Left forelimb (tissue), 1 donor: Measurements from ENCODE around the gene CD180.

Experiments used
- DNase-seq: peaks from one replicate; pipeline ENCODE4 v3.0.0-alpha.2; 2018; ENCODE audit warnings: low spot score

The CD180 gene

GRCh38 chr5:67160985-67161384 is 35.6 kb downstream of the CD180 start:
- DNase-seq, result no peak

- no peak for DNase-seq
These were observed 36.3 kb downstream of the CD180 start for GRCh38 chr5:67160272-67160671.

GRCh38 chr5:67156976-67157583 is 39.5 kb downstream of the CD180 start:
- no peak for DNase-seq

- DNase-seq, result no peak
These were observed 41.9 kb downstream of the CD180 start for GRCh38 chr5:67154556-67155206.

GRCh38 chr5:67153292-67153691 is 43.3 kb downstream of the CD180 start:
- no peak for DNase-seq

GRCh38 chr5:67152400-67152799 is 44.2 kb downstream of the CD180 start:
- no peak for DNase-seq

- DNase-seq, result no peak
These were observed 46.6 kb downstream of the CD180 start for GRCh38 chr5:67149951-67150523.

GRCh38 chr5:67149057-67149950 is 47.3 kb downstream of the CD180 start:
- no peak for DNase-seq

- DNase-seq, result no peak
These were observed 48.8 kb downstream of the CD180 start for GRCh38 chr5:67147760-67148159.

GRCh38 chr5:67146981-67147380 is 49.6 kb downstream of the CD180 start:
- DNase-seq, result no peak

- no peak for DNase-seq
These were observed 50.0 kb downstream of the CD180 start for GRCh38 chr5:67146574-67146973.

GRCh38 chr5:67144183-67144639 is 52.4 kb downstream of the CD180 start:
- no peak for DNase-seq

GRCh38 chr5:67143549-67143948 is 53.0 kb downstream of the CD180 start:
- DNase-seq, result no peak

- DNase-seq, result no peak
These were observed 53.8 kb downstream of the CD180 start for GRCh38 chr5:67142816-67143215.

GRCh38 chr5:67141644-67142043 is 55.0 kb downstream of the CD180 start:
- DNase-seq, result no peak

GRCh38 chr5:67140413-67140812 is 56.2 kb downstream of the CD180 start:
- DNase-seq, result no peak

- no peak for DNase-seq
These were observed 57.6 kb downstream of the CD180 start for GRCh38 chr5:67139030-67139429.

- no peak for DNase-seq
These were observed 61.1 kb downstream of the CD180 start for GRCh38 chr5:67135381-67135984.

- DNase-seq, result no peak
These were observed 62.8 kb downstream of the CD180 start for GRCh38 chr5:67133776-67134175.

- no peak for DNase-seq
These were observed 63.4 kb downstream of the CD180 start for GRCh38 chr5:67133217-67133616.

GRCh38 chr5:67129768-67130167 is 66.8 kb downstream of the CD180 start:
- no peak for DNase-seq
